Uterus (tissue), 2 donors: Measurements from ENCODE around the gene MMP20.

Experiments used
- CTCF ChIP-seq, 4 experiments: fragments of 200-600 bp in 2 of 4; fragments of 450-650 bp in 2 of 4; sonication (generic) in 2 of 4; IDR thresholded peaks; one replicate each; pipeline ENCODE4 v1.5.1; 2016 to 2019; ENCODE audit warnings: antibody characterized with exemption in 4 of 4, mild to moderate bottlenecking in 2 of 4, moderate library complexity in 1 of 4
- POLR2A ChIP-seq, 2 donors: fragments of 450-650 bp; IDR thresholded peaks; one replicate each; pipeline ENCODE4 v1.6.1; 2016; ENCODE audit warnings: antibody characterized with exemption in 2 of 2, mild to moderate bottlenecking in 1 of 2, moderate library complexity in 1 of 2

GRCh38 chr11:102552020-102552419, 73.1 kb downstream of the MMP20 start:
- TF ChIP-seq CTCF (IDR thresholded peaks at IDR 0.05) (no peak), POLR2A (IDR thresholded peaks at IDR 0.05) (no peak)
